Erythroblast (primary cell): ENCODE data around the gene SOX5.

Experiments
- GATA1 ChIP-seq: IDR thresholded peaks from 2 replicates; pipeline ENCODE4 v1.6.1; 2011; ENCODE audit warnings: low read depth, mild to moderate bottlenecking, control low read depth, low read length, moderate library complexity
- POLR2A ChIP-seq: IDR thresholded peaks from 2 replicates; pipeline ENCODE4 v1.6.1; 2011; ENCODE audit warnings: mild to moderate bottlenecking, low read length

DNA sequence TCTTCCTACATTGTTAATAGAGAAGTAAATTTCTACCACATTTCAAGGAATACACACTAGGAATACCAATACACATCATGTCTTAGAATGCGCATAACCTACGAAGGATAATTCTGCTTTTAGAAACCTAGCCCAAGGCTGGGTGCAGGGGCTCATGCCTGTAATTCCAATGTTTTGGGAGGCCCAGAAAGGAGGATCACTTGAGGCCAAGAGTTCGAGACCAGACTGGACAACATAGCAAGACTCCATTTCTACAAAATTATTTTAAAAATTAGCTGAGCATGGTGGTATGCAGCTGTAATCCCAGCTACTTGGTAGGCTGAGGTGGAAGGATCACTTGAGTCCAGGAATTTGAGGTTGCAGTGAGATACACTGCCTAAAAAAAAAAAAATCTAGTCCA is 206.9 kb downstream of the SOX5 start:
- TF ChIP-seq POLR2A (no peak), GATA1 (no peak)
